Activated naive CD4-positive, alpha-beta T cell treated with anti-CD3 and anti-CD28 coated beads for 36 hours (primary cell): ENCODE results near the gene MED29. TPM values are rescaled to one million over a fixed set of nuclear protein-coding genes. Genes with fewer than 3 reads are reported as not detected.

Source experiments
- CTCF ChIA-PET: fragments of 350-600 bp; sonication (Branson Sonifier 250); formaldehyde crosslinking; loops from one replicate; lab custom pipeline; 2021; ENCODE audit warnings: antibody characterized with exemption; lab: Charles Lee
- DNase-seq: peaks from one replicate; pipeline ENCODE4 v3.0.0-alpha.2; 2020
- H3K27ac Mint-ChIP-seq: one replicate; pipeline ENCODE4 v1.8.0; 2021; ENCODE audit warnings: mild to moderate bottlenecking, mixed read lengths
- H3K27me3 Mint-ChIP-seq: one replicate; pipeline ENCODE4 v1.8.0; 2021; ENCODE audit warnings: low read depth, mixed read lengths
- H3K36me3 Mint-ChIP-seq: one replicate; pipeline ENCODE4 v1.8.0; 2021; ENCODE audit warnings: low read depth, mixed read lengths
- H3K4me1 Mint-ChIP-seq: one replicate; pipeline ENCODE4 v1.8.0; 2021; ENCODE audit warnings: low read depth, mixed read lengths
- H3K4me3 Mint-ChIP-seq: one replicate; pipeline ENCODE4 v1.8.0; 2021; ENCODE audit warnings: mild to moderate bottlenecking, moderate library complexity, mixed read lengths
- H3K9me3 Mint-ChIP-seq: one replicate; pipeline ENCODE4 v1.8.0; 2021; ENCODE audit warnings: mixed read lengths
- intact Hi-C: fragments of 100-400 bp; cut with micrococcal nuclease; formaldehyde crosslinking; loops from one replicate; pipeline ENCODE4 v1.15.1; 2023
- microRNA-seq: library from miRNA; unstranded; fragments of <30 nt; microRNA quantifications from one replicate; pipeline ENCODE4 v1.2.0, GENCODE V29; 2022; ENCODE audit warnings: borderline microRNAs expressed, borderline replicate concordance
- total RNA-seq, 2 experiments: library from RNA; stranded (reverse); gene quantifications; one replicate each; pipeline ENCODE4 v1.2.3, GENCODE V29; 2021

Gene MED29
- total RNA-seq, 2 experiments from 2014 or later, result 18.0 to 18.5 TPM

GRCh38 chr19:39444598-39445195 is 53.5 kb downstream of the MED29 start:
- Mint-ChIP-seq H3K36me3 (peaks cover 36% of the 10 kb centered on the region), H3K27me3 (no peaks in the 10 kb centered on the region), H3K9me3 (no peaks in the 10 kb centered on the region), H3K4me3 (peak overlapping the region; percentile 99), H3K27ac (peak overlapping the region; percentile 96), H3K4me1 (peaks cover 46% of the 10 kb centered on the region)
- DNase-seq, result no peak
- CTCF ChIA-PET, result interaction anchor here (0.6 to 4.1 kb wide), 4 partner anchors 9 to 106 kb away, joined by 3 to 13 read pairs (median 4); partner anchors contain the start of gene RPS16
- intact Hi-C loops, result loop anchor here (1.0 to 10.0 kb wide), 7 partner anchors 8 to 550 kb away; partner anchors contain the start of genes EID2, FBL, PLEKHG2 and TIMM50

GRCh38 chr19:39445196-39446111 is 54.3 kb downstream of the MED29 start, which contains the start of gene SUPT5H:
Gene SUPT5H (plus strand): TSS chr19:39445582. CDS start chr19:39445891, 309 bp downstream.
- H3K27ac Mint-ChIP-seq, result peak within 1 kb of the TSS; percentile 96
- H3K4me1 Mint-ChIP-seq, result peaks cover 48% of the 10 kb centered on the region
- H3K4me3 Mint-ChIP-seq, result peak within 1 kb of the TSS; percentile 99
- peaks cover 36% of the 10 kb centered on the region for H3K36me3 Mint-ChIP-seq
- CTCF ChIA-PET, result interaction anchor here (0.6 to 4.1 kb wide), 3 partner anchors 10 to 105 kb away, joined by 3 to 13 read pairs (median 5); partner anchors contain the start of gene RPS16
- H3K9me3 Mint-ChIP-seq, result no peaks in the 10 kb centered on the region
- H3K27me3 Mint-ChIP-seq, result no peaks in the 10 kb centered on the region
- intact Hi-C loops, result loop anchor here (1.0 to 10.0 kb wide), 7 partner anchors 9 to 549 kb away; partner anchors contain the start of genes EID2, FBL, PLEKHG2 and TIMM50
- DNase-seq, result peak; percentile 99

GRCh38 chr19:39446365-39447084 is 55.3 kb downstream of the MED29 start:
- intact Hi-C loops, result loop anchor here (10.0 kb wide), 2 partner anchors 398 to 548 kb away; partner anchors contain the start of genes FBL and ZNF546
- Mint-ChIP-seq H3K36me3 (peaks cover 39% of the 10 kb centered on the region), H3K27me3 (no peaks in the 10 kb centered on the region)

GRCh38 chr19:39448271-39448670 is 57.1 kb downstream of the MED29 start:
- Mint-ChIP-seq H3K27me3 (no peaks in the 10 kb centered on the region), H3K4me1 (peaks cover 68% of the 10 kb centered on the region), H3K9me3 (no peaks in the 10 kb centered on the region), H3K36me3 (peaks cover 54% of the 10 kb centered on the region), H3K4me3 (peak overlapping the region; percentile 99), H3K27ac (peak overlapping the region; percentile 96)
- peak; percentile 72 for DNase-seq
- intact Hi-C loops, result loop anchor here (10.0 kb wide), 2 partner anchors 397 to 547 kb away; partner anchors contain the start of genes FBL and ZNF546
- CTCF ChIA-PET, result interaction anchor here (1.1 kb wide), 1 partner anchor 26 kb away, joined by 3 read pairs; no protein-coding TSS in a partner anchor

More at GRCh38 chr19:39446365-39447084, 55.3 kb downstream of the MED29 start:
- H3K9me3 Mint-ChIP-seq, result no peaks in the 10 kb centered on the region
- peaks cover 53% of the 10 kb centered on the region for H3K4me1 Mint-ChIP-seq
- CTCF ChIA-PET, result interaction anchor here (0.6 to 4.1 kb wide), 3 partner anchors 11 to 250 kb away, joined by 3 to 13 read pairs (median 3); partner anchors contain the start of genes NCCRP1 and RPS16
- DNase-seq, result no peak
- H3K4me3 Mint-ChIP-seq, result peak overlapping the region; percentile 99
- H3K27ac Mint-ChIP-seq, result peak overlapping the region; percentile 96

GRCh38 chr19:39449116-39449797 is 58.1 kb downstream of the MED29 start:
- CTCF ChIA-PET, result interaction anchor here (0.6 to 1.5 kb wide), 2 partner anchors 22 to 26 kb away, joined by 3 to 4 read pairs; no protein-coding TSS in a partner anchor
- H3K4me3 Mint-ChIP-seq, result peak overlapping the region; percentile 37
- peaks cover 70% of the 10 kb centered on the region for H3K4me1 Mint-ChIP-seq

More at GRCh38 chr19:39449116-39449797, 58.1 kb downstream of the MED29 start:
- Mint-ChIP-seq H3K9me3 (no peaks in the 10 kb centered on the region), H3K36me3 (peaks cover 57% of the 10 kb centered on the region), H3K27ac (peak overlapping the region; percentile 96), H3K27me3 (no peaks in the 10 kb centered on the region)
- intact Hi-C loops, result loop anchor here (10.0 kb wide), 2 partner anchors 396 to 546 kb away; partner anchors contain the start of genes FBL and ZNF546
- peak; percentile 47 for DNase-seq

Small RNA genes lying within 50 kb of the gene (microRNA-seq; reads per million reads assigned to microRNA genes)
- gene MIR4530, result not detected

Other genes with a start within 250 kb of the MED29 start
- gene NCCRP1, start 194.4 kb upstream of the MED29 start, total RNA-seq, result not detected
- gene SYCN, start 187.1 kb upstream of the MED29 start, total RNA-seq, result not detected
- gene IFNL3, start 146.4 kb upstream of the MED29 start, total RNA-seq, result 1 to 10 TPM; 1.2 to 1.3 TPM
- gene IFNL4, start 142.5 kb upstream of the MED29 start, total RNA-seq, result not detected
- under 1 TPM; 0.69 to 0.93 TPM for gene IFNL2, start 123.0 kb upstream of the MED29 start, total RNA-seq
- 1 to 10 TPM in 1 of 2 experiments, under 1 TPM in 1; 0.91 to 1.0 TPM for gene IFNL1, start 95.0 kb upstream of the MED29 start, total RNA-seq
- 1 to 10 TPM; 5.0 to 5.3 TPM for gene LRFN1, start 70.5 kb upstream of the MED29 start, total RNA-seq
- gene GMFG, start 55.3 kb upstream of the MED29 start, total RNA-seq, result 100 to 1,000 TPM; 331 to 332 TPM
- gene SAMD4B, start 49.0 kb upstream of the MED29 start, total RNA-seq, result 10 to 100 TPM; 33.0 to 35.8 TPM
- gene PAF1, start 272 bp upstream of the MED29 start, total RNA-seq, result 10 to 100 TPM; 31.9 to 34.9 TPM
- 100 to 1,000 TPM; 113 to 116 TPM for gene ZFP36, start 15.5 kb downstream of the MED29 start, total RNA-seq
- gene PLEKHG2, start 21.3 kb downstream of the MED29 start, total RNA-seq, result 10 to 100 TPM; 27.3 to 34.6 TPM
- 1,000 to 10,000 TPM; 4,195 to 4,327 TPM for gene RPS16, start 44.6 kb downstream of the MED29 start, total RNA-seq
- 100 to 1,000 TPM; 129 to 139 TPM for gene SUPT5H, start 54.2 kb downstream of the MED29 start, total RNA-seq
- 100 to 1,000 TPM; 103 to 107 TPM for gene TIMM50, start 89.5 kb downstream of the MED29 start, total RNA-seq
- under 1 TPM; 0.74 to 0.79 TPM for gene DLL3, start 107.6 kb downstream of the MED29 start, total RNA-seq
- gene SELENOV, start 123.8 kb downstream of the MED29 start, total RNA-seq, result not detected
- gene EID2B, start 141.5 kb downstream of the MED29 start, total RNA-seq, result 1 to 10 TPM; 5.7 to 6.2 TPM
- 1 to 10 TPM; 7.7 to 9.1 TPM for gene EID2, start 148.8 kb downstream of the MED29 start, total RNA-seq
- gene LGALS13, start 211.1 kb downstream of the MED29 start, total RNA-seq, result not detected